Stimulated activated CD8-positive, alpha-beta memory T cell treated with anti-CD3 and anti-CD28 coated beads, Interleukin-15, amount 100 ng/mL, for 48 hours (primary cell): Measurements from ENCODE around the gene AGAP1.
"Not testable (repeated sequence)": the region's sequence is repeated elsewhere in the genome, so short reads cannot be mapped to it uniquely, and the experiment has no call there.

Source experiments
- DNase-seq, 2 donors: peaks; one replicate each; pipeline ENCODE4 v3.0.0-alpha.2; 2020; ENCODE audit warnings: low read depth in 2 of 2

The AGAP1 gene

DNA sequence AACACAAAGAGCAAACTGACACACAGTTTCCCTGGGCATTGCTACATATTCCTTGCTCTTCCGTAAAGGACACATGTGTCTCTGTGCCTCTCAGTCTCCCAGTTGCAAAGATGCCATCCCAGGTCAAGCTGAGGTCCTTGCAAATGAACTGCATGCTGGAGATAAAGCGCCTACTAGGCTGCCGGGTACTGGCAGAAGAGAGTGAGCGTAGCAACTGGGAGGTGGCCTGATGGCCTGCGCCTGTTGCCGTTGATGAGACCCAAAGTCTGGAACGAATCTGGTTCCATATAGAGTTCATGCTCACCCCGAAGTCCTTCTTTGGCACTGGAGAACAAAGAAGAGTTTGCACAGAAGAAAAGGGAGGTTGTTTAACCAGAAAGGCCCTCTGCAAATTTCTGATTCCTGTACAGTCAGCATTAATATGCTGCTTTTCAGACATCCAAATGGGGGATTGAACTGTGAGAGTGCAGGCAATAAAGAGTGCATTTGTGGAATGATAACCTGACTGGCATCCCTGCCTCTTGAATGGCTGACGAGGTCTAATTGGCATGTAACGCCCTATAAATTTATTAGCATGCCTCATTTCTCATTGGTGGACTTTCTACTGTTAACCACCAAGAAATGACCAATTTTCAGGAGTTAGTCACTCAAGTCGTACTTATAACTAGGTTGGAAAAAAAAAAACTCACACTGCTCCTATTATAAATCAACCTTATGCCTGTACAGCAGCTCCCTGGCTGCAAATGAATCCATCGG is 595.6 kb downstream of the AGAP1 start:
- DNase-seq, result no peak

DNA sequence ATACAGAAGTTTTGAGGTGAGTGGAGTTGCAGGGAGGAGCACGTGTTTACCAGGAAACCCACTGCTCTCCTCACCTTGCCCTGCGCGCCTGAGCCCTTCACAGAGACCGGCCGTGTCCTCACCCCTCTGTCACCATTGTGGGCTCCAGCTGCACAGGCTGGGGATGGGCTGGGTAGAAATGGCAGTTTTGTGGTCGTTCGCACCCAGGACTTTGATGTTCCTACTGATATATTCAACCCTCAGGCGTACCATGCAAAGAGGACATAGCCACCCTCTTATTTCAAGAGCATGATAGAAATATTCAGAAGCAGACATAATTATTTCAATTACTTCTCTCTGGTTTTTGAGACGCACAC is 596.2 kb downstream of the AGAP1 start:
- no peak for DNase-seq

DNA sequence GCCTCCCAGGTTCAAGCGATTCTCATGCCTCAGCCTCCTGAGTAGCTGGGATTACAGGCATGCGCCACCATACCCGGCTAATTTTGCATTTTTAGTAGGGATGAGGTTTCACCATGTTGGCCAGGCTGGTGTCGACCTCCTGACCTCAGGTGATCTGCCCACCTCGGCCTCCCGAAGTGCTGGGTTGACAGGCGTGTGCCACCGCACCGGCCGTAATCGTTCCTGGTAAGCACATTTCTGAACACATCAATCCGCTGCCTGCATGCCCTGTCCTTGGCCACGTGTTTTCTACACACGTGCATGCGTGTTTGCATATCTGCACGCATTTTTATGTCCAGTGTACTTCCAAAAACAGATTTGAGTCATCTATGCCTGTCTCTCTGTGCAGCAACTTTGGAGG is 597.0 kb downstream of the AGAP1 start:
- DNase-seq, result not testable (repeated sequence)

DNA sequence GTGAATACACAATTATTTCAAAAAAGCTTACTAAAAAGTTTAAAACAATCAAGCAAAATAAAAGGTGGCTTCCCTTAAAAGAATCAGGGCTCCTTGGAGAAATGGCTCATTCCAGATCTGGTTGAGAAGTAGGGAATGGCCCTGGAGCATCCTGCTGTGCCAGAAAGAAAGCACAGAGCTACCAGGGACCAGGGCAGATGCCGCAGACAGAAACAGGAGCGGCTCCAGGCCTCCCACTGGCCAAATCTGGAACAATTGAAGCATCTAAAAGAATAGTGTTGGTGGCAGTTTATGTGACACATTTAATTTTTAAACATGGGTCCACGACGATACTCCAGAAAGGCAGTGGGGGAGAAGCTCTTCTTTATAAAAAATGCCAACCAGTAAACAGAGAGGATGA is 598.9 kb downstream of the AGAP1 start:
- no peak for DNase-seq

DNA sequence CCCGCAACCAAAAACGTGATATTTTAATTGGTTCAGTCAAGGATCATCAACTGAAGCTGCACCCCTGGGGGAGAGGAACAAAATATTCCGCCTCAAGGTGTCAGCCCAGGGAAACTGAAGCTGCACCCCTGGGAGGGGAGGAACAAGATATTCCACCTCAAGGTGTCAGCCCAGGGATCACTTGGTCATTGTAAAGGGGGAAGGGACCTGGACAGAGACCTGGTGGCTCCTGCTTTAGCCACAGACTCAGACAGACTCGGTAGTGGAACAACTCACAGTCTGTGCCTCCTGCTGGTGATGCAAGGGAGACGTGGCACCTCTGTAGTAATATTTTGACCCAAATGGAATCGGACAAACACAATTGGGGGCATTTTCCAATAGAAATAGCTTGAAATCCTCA is 599.3 kb downstream of the AGAP1 start:
- DNase-seq, result no peak

DNA sequence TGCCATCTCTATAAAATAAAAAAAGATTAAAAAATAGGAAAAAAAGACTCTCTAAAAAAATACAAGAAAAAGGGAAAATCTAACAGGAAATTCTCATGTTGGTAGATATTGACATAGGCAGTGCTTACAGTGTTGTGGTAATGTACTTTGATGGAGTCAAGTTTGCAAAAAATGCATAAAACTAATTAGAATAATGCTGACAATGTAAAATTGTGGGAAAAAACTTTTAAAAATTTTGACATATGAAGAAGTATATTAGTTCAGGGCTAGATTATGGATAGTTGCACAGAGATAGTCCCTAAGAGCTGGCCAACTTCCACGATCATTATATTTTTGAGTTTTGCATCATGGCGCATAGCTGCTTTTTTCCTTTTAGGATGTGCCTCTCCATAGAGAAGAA is 601.7 kb downstream of the AGAP1 start:
- no peak for DNase-seq

DNA sequence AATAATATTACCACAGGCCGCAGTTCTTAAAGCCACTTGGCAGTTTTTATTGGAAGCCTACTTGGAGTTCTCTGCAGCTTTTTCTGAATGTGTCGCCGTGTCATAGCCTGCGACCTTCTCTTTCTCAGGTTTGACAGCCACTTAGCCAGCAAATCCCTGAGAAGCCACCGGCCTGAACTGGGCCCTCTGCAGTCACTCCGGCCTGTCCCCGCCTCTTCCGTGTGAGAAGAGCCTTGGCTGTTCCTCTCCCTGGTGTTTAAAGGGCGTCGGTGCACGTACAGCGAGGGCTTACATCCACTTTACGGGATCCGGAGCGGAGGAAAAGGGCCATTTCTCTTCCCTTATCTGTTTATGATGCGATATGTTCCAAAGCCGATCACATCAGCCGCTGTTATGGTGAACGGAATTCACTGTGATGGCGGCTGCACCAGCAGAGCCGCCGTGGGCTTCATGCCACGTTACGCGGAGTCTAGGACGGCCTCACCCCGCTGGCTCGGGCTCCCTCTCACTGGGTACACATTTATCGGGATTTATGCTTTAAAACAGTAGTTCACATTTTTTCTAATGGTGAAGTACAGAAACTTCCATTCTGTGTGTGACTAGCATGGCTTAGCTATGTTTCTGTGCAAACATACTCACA is 607.6 kb downstream of the AGAP1 start:
- no peak for DNase-seq

DNA sequence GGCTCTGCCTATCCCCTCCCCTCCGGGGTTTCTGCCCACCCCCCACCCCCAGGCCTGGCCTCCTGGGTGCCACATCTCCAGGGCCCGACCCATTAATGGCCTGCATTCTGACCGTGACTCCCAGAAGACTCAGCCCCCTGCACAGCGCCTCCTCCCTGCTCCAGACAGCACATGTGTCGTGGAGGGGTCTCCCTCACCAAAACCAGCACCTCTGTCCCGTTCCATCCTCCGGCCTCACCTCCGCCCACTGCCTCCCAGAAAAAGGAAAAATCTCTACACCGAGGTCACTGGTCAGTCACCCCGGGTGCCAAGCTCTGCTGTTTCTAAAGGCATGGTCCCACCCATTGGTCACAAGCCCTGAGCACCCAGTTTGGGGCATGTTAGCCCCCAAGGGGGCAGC is 609.1 kb downstream of the AGAP1 start:
- no peak for DNase-seq

DNA sequence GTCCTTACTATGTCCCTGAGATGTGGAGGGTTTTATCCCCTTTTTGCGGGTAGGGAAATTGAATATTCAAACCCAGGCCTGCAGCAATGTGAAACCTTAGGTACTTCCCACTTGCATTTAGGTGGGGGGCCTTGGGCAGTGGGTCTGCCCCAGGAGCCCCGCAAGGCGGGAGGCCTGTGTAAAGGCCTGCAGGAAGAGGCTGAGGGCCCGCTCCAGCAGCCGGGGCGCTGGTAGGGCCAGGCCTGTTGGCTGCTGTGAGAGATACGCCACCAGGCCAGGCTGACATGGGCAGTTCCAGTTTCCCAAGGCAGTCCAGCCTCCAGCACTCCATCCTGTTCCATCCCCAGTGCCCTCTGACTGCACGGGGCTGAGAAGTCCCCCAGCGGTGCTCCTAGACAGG is 610.1 kb downstream of the AGAP1 start:
- DNase-seq, result no peak

DNA sequence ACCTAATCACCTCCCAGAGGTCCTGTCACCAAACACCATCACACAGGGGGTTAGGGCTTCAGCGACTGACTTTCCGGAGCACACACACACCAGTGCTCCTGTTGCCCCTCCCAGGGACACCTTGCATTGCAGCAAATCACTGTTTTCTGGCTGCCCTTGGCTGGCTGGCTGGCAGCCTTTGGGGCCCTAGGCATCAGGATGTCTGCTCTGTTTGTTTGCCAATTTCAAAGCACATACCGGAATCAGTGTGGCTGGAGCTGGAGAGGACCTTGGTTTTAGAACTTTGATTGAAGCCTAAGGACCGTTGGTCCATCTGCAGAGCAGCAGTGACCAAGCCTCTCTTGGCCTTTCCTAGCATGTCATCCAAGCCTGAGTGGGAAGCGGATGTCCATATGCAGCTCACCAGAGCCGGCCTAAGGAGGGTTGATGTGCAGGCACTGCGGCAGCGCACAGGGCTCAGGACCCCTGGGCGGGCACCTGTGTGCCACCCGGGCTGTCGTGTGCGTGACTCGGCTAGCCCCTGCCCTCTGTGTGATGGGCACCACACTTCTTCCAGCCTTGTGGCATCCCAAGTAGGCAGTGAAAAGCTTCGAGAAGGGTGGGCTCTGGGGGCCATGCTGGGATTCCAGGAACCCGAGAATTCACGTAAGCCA is 612.2 kb downstream of the AGAP1 start:
- DNase-seq, result no peak

DNA sequence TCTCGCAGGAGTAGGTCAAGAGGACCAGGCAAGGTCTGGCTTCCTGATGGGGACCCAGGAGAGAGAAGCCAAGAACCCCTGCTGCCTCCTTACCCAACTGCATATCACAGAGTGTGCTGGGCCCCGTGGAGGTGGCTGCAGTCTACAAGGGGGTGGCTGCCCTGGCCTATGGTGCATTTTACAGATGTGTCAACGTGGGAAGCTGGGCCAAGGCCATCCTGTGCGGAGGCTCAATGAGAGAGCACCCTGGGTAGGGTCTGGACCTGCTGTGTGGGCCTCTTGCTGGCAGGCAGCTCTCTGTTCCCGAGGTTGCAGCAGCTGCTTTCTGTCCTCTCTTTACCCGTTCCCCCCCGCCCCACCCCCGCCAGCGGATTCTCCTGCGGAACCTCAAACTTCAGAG is 612.9 kb downstream of the AGAP1 start:
- no peak for DNase-seq

DNA sequence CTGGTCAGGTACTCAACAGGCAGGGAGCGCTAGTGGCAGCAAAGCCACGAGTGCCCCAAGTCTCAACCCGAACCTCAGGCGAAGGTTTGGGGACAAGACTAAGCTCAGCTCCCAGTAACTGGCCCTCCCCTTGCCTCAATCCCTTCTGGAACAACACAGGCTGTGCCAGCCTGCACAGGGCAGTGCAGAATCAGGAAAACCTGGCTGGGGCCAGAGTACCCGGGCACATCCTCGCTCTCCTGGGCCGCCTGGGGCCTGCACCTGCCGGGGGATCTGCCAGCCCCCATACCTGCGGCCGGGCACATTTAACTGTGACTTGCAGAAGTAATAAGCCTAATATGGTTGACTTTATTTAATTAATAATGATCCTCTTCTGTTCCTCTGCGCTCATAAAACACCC is 613.7 kb downstream of the AGAP1 start:
- no peak for DNase-seq

DNA sequence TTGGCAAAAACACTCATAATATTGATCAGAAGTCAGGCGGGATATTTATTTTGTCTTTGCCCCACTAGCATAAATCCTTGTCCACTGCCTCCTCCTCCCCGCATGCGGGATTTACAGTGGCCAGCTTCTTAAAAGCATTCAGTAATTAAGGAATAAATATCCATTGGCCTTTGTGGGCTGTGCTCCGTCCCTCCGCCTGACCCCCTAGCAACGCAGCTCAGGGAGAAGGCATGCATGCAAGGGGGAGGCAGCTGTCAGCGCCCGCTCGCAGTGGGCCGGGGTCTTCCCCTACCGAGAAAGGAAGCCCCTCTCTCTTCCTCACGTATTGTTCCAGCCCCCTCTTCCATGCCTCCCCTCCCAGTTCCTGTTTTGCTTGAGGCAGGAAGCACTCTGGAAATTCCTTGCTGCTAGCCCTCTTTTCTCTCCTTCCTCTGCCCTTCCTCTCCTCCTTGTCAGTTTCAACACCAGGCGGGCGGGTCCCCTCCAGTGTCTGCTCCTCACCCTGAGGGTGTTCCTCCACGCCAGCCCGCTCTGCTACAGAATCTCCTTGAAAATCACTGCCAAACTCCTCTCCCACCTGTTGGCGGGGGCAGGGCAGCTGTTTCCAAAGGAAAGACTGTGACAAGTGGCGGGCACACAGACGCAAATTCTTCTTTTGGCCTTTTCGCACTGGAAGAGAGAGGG is 614.2 kb downstream of the AGAP1 start:
- DNase-seq, result no peak

DNA sequence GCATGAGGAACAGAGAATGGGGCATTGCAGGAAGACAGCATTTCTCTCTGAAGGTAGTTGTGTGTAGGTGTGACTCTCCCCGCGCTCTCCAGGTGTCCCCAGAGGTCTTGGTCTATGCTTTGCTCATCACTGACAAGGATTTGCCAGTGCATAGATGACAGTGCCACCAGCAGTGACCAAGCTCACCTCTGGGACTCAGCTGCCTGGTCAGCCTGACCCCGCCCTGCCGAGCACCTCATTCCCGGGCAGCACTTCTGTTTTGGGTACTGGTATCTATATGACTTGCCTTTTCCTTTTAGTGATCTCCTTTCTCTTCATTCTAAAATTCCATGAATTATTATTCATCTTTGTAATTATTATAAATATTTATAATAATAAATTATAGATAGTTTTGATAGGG is 615.2 kb downstream of the AGAP1 start:
- DNase-seq, result no peak

DNA sequence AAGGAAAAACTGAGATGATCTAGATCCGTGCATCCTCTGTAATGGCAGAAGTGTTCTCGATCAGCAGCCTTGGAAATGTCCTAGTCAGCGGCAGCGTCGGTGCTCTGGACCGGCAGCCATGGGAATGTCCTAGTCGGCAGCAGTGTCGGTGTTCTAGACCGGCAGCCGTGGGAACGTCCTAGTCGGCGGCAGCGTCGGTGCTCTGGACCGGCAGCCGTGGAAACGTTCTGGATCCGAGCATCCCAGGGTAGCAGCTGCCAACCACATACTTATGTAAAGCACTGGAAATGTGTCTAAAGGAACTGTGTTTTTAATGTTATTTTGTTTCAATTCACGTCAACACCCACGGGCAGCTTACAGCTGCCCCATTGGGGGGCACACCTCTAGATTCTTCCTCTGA is 615.6 kb downstream of the AGAP1 start:
- no peak for DNase-seq

DNA sequence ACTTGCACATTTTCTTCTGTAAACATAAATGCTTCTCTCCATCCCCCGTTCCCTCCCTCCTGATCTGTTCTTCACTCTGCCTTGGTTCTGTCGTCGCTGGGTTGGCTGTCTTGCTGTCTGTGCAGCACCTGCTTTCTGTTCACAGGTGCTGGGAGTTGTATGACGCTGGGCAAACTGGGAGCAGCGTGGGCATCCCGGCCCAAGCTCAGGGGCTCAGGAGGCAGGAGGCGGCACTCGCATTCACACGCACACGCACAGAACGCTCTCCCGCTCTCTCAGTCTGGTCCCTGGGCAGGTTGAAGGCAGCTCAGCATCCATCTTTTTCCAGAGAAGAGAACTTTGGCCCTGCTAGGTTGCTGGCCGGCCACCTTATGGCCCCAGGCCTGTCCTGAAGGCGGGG is 618.6 kb downstream of the AGAP1 start:
- DNase-seq, result no peak

DNA sequence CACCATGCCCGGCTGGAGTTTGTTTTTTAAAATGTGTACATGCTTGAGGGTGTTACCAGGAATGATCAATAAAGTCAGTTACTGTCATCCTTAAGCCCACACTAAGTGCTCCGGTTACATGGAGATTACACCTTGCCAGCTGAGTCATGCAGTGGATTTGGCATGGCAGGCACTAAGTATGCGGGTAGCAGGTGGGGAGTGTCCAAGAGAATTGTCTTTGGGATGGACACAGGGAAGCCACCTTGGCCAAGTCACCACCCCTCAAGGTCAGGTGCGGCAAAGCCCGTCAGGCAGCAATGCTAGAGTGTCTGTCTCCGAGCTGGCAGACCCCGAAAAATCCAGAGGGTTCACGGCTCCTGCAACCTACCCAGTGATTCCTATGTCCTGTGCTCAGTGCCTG is 619.6 kb downstream of the AGAP1 start:
- no peak for DNase-seq

DNA sequence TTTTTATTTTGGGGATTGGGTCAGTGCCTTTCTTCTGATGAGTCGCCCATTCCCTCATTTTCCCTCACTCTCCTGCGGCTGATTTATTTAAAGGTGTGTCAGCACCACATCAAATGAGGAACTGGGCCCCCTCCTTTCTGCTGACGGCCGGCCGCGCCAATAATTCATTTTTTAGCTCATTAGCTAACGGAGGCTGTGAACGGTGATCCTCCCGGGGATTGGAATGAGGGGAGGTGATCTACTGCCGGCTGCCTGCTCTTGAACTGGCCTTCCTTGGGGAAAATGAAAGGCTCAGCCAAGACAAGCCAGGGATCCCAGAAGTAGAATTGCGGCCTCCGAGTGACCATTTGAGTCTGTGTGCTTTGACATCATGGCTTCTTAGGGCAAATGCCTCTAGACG is 620.1 kb downstream of the AGAP1 start:
- DNase-seq, result no peak

DNA sequence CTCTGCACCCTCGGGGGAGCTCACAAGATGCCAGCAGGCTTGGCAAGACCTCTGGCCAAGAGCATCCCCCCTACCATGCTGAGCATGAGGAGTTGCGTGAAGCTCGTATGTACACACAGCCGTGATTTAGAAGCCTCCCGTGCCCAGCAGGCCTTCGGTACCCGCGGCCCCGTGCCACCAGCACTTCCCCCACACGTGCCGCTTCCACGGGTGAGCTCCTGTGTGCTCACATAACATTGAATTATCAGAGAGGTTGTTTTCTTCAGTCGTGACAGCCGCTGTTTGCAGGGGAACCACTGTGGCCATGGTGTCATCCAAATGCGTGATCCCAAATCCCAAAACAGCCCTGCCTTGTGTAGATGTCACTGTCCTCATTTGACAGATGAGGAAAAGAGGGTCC is 621.1 kb downstream of the AGAP1 start:
- DNase-seq, result no peak

DNA sequence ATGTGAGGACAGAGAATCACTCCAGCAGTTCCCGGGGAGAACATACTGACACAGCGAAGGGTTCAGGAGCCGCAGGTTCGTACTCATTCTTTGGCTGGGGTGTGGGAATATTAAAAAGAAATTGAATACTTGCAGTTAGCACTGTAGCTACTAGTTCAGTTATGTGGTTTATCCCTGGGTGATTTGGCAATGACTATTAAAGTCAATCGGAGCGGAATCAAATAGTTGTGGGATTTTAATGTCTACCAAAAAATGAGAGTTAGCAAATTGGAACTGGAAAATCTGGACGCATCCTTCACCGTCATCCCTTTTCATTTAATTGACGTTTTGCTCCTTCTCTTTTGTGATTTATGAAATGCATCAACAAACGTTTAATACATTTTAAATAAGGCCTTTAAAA is 623.6 kb downstream of the AGAP1 start:
- no peak for DNase-seq

DNA sequence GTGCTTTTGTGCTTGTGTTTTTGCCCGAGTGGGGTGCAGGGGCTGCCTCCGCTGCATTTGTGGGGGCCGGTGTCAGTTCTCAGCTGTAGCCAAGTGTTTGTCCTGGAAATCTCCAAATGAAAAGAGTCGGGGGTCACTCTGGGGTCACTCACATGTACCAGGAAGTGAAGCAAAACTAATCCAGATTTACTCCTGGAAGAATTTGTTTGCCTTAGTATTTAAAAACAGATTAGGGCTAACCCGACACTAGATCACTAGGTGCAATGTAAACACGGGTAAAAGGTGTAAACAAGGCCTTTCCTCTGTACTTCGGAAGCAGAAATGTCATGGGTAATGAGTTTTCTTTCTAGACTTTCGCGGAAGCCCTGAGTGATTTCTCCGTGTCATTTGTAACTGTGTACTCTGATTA is 624.0 kb downstream of the AGAP1 start:
- DNase-seq, result no peak

DNA sequence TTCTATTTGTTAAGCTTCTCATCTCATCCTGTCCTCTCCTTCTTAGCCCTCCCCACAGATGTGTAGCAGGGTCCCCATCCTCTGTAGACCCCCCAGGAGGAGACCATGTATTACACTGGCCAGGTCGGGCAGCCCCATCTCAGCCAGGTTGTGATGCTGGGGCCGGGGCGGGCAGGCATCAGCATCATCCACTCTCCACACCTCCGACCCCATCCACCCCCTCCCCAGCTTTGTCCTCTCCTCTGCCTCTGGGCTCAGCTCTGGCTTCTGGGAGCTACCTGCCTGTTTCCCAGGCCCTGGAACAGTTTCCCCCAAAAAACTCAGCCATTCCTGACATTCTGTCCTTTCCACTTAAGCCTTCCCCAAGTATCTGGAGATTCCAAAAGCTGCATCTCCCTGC is 625.2 kb downstream of the AGAP1 start:
- no peak for DNase-seq

DNA sequence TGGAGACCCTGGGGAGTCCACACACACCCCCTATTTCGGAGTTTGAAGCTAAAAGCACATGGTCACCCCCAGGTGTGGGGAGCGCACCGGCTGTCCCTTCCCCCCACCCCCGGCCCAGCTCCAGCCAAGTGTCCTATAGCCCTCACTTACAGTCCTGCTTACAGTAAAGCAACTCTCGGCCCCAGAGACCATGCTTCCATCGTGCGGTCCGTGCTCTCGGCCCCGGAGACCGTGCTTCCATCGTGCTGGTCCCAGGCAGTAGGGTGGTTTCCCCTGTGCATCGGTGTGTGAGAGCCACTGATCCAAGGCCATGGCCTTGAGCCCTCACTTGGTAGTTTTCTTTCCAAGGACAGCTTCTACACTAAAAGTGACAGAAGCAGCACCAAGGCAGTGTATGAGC is 625.6 kb downstream of the AGAP1 start:
- DNase-seq, result no peak
